GM19351 (cell line): ENCODE results near the gene HABP2.

Source experiments
- ATAC-seq: cut with Tn5 transposase; IDR thresholded peaks from one replicate; pipeline ENCODE4 v1.9.1; 2021; ENCODE audit warnings: mild to moderate bottlenecking, moderate library complexity; ENCODE audit not compliant: unreplicated experiment

The HABP2 gene

GRCh38 chr10:113627836-113628235 is 75.0 kb downstream of the HABP2 start:
- ATAC-seq: no peak

- no peak for ATAC-seq
These were observed 75.8 kb downstream of the HABP2 start for GRCh38 chr10:113628607-113629153.

- ATAC-seq: no peak
These were observed 78.2 kb downstream of the HABP2 start for GRCh38 chr10:113630929-113631533.

- ATAC-seq: no peak
These were observed 79.0 kb downstream of the HABP2 start for GRCh38 chr10:113631684-113632367.
